ENCODE data around the gene PFKM. TPM values are rescaled to one million over a fixed set of nuclear protein-coding genes. Genes with fewer than 3 reads are reported as not detected.

PFKM gene
- total RNA-seq, 2 donors from 2014 or later: 80.3 to 81.3 TPM

GRCh38 chr12:48165089-48165981 is 46.2 kb downstream of the PFKM start:
- H3K36me3 Mint-ChIP-seq: no peaks in the 10 kb centered on the region
- ATAC-seq (peak; percentile 56 to 66), DNase-seq (ENCODE audit: low spot score in 2 of 2) (peak in 1 of 2 donors; percentile 63)
- H3K9me3 Mint-ChIP-seq: no peaks in the 10 kb centered on the region
- no peak overlapping the region for H3K27ac Mint-ChIP-seq

- ATAC-seq (no peak), DNase-seq (ENCODE audit: low spot score in 2 of 2) (no peak)
- H3K36me3 Mint-ChIP-seq: no peaks in the 10 kb centered on the region
- H3K27ac Mint-ChIP-seq: no peak overlapping the region
- H3K9me3 Mint-ChIP-seq: no peaks in the 10 kb centered on the region
Observed at GRCh38 chr12:48169011-48169410, 49.8 kb downstream of the PFKM start.

DNA sequence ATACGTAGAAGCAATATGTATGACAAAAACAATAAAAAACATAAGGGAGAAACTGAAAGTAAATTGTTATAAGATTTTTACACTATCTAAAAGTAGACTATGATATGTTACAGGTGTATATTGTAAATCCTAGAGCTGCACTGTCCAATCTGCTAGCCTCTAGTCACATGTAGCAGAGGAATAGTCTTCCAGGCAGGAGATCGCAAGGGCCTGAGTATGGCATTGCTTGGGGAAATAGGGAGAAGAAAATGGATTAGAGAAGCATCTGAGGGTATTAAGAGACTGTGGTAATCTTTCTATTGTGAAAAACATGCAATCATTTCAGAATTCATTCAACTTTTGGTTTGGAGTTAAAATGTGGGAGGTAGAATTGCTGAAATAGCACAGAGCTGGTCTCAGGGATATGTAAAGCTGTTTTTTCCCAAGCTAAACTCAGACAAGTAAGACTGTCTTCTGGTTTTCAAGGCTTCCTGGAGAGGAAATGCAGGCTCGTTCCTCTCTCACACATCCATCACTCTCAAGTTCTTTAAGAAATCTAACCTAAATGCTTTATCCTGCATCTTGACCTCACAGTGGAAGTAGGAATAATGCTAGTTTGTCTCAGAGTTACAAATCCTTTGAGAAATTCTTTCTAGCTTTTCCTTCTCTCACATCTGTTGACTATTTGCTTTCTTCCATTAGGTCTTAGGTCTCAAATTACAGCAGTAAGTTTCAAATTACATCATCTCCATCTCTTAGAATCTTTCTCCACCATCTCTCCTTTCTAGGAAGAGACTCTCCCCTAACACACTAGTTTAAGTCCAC is 56.7 kb downstream of the PFKM start:
- DNase-seq (ENCODE audit: low spot score in 2 of 2) (no peak), ATAC-seq (no peak)
- Mint-ChIP-seq H3K9me3 (no peaks in the 10 kb centered on the region), H3K27ac (no peak overlapping the region), H3K36me3 (no peaks in the 10 kb centered on the region)

GRCh38 chr12:48176417-48176751 is 57.2 kb downstream of the PFKM start:
- ATAC-seq (no peak), DNase-seq (ENCODE audit: low spot score in 2 of 2) (no peak)
- no peaks in the 10 kb centered on the region for H3K36me3 Mint-ChIP-seq
- no peak overlapping the region for H3K27ac Mint-ChIP-seq
- no peaks in the 10 kb centered on the region for H3K9me3 Mint-ChIP-seq

DNA sequence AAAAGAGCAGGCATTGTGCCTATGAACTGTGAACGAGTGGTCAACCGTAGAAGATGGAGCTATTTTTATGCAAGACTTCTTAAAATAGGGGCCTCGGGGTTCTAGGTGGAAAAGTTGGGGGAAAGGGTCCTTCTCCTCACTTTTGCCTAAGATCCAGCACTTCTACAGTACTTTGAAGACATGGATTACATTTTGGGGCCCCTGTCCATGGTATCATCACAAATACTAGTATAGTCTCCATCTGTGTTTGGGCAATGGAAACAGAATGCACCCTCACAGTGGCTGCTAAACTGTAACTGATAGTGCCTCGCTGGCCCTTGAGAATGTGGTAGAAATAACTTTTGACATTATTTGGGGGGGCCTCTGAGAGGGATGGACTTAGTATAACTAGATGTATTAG is 58.8 kb downstream of the PFKM start:
- DNase-seq (ENCODE audit: low spot score in 2 of 2) (no peak), ATAC-seq (no peak)
- H3K36me3 Mint-ChIP-seq: no peaks in the 10 kb centered on the region
- H3K9me3 Mint-ChIP-seq: no peaks in the 10 kb centered on the region
- no peak overlapping the region for H3K27ac Mint-ChIP-seq

GRCh38 chr12:48179466-48179865 is 60.3 kb downstream of the PFKM start:
- no peak overlapping the region for H3K27ac Mint-ChIP-seq
- ATAC-seq (no peak), DNase-seq (ENCODE audit: low spot score in 2 of 2) (no peak)
- no peaks in the 10 kb centered on the region for H3K9me3 Mint-ChIP-seq
- no peaks in the 10 kb centered on the region for H3K36me3 Mint-ChIP-seq

DNA sequence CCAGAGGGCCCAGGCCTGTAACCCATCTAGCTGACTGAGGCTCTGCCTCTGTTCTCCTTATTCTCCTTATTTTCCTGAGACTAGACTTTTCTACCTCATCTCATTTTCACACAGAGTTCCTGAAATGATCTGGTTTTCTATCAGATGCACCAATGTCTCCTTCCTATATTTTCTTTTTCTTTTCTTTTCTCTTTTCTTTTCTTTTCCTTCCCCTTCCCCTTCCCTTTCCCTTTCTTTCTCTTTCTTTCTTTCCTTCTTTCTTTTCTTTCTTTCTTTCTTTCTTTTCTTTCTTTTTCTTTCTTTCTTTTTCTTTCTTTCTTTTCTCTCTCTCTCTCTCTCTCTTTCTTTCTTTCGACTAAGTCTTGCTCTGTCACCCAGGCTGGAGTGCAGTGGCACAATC is 61.3 kb downstream of the PFKM start:
- Mint-ChIP-seq H3K36me3 (no peaks in the 10 kb centered on the region), H3K27ac (no peak overlapping the region), H3K9me3 (no peaks in the 10 kb centered on the region)
- ATAC-seq (no peak), DNase-seq (ENCODE audit: low spot score in 2 of 2) (no peak)

DNA sequence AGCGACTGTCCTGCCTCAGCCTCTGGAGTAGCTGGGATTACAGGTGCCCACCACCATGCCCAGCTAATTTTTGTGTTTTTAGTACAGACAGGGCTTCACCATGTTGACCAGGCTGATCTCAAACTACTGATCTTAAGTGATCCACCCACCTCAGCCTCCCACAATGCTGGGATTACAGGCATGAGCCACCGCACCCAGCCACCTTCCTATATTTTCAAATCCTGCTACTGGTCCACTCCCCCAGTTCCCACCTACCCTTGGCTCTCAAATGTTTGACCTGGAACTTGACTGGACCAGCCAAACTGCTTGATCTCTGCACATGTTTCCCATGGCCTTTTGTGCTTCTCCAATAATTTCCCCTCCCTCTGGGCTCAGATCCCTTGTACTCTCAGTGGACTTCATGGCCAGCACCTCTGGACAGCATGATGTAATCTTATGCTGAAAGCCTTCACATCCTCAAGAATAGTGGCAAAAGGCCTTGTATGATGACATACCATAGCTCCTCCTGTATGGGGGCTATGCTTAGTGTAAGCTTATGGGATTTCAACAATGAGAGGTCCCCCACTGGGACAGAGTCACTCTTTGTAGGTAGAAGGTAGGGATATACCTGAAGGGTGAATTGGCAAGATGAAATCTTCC is 61.8 kb downstream of the PFKM start:
- DNase-seq (ENCODE audit: low spot score in 2 of 2) (no peak), ATAC-seq (no peak)
- no peaks in the 10 kb centered on the region for H3K36me3 Mint-ChIP-seq
- no peaks in the 10 kb centered on the region for H3K9me3 Mint-ChIP-seq
- no peak overlapping the region for H3K27ac Mint-ChIP-seq

DNA sequence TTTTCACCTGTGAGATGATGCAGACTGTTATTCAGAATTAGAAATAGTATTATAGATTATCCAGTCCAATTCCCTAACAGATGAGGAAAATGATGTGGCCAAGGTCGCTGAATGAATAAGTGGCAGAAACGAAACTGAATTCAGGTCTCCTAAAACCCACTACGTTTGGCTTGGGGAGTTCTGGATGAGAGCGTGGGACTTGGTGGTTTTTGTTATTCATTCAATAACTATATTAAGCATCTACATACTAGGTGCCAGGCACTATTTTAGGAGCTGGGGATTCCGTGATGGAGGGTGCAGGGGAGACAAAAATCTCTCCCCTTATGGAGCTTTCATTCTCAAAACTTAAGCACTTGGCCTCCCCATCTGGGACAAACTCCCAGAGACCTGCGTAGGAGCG is 63.5 kb downstream of the PFKM start:
- ATAC-seq: peak; percentile 19 to 56
- Mint-ChIP-seq H3K27ac (no peak overlapping the region), H3K9me3 (no peaks in the 10 kb centered on the region), H3K36me3 (no peaks in the 10 kb centered on the region)
- DNase-seq (ENCODE audit: low spot score in 2 of 2): no peak

GRCh38 chr12:48183091-48183875 is 64.1 kb downstream of the PFKM start, which contains the start of gene CCDC184:
Gene CCDC184, plus strand, starts transcription at chr12:48183644. Its CDS starts 479 bp downstream, at chr12:48184123.
- no peaks in the 10 kb centered on the region for H3K36me3 Mint-ChIP-seq
- peak; percentile 63 to 76 for DNase-seq (ENCODE audit: low spot score in 2 of 2)
- no peaks in the 10 kb centered on the region for H3K9me3 Mint-ChIP-seq
- ATAC-seq: peak; percentile 76 to 88
- H3K27ac Mint-ChIP-seq: peak within 1 kb of the TSS; percentile 7 to 75

GRCh38 chr12:48183876-48184548 is 64.8 kb downstream of the PFKM start:
- peak in 1 of 2 donors; percentile 17 for DNase-seq (ENCODE audit: low spot score in 2 of 2)
- H3K9me3 Mint-ChIP-seq: no peaks in the 10 kb centered on the region
- no peaks in the 10 kb centered on the region for H3K36me3 Mint-ChIP-seq
- peak; percentile 10 to 13 for ATAC-seq
- no peak overlapping the region for H3K27ac Mint-ChIP-seq

GRCh38 chr12:48184549-48184922 is 65.4 kb downstream of the PFKM start:
- DNase-seq (ENCODE audit: low spot score in 2 of 2): no peak
- no peak for ATAC-seq
- no peak overlapping the region for H3K27ac Mint-ChIP-seq
- H3K9me3 Mint-ChIP-seq: no peaks in the 10 kb centered on the region
- H3K36me3 Mint-ChIP-seq: no peaks in the 10 kb centered on the region

DNA sequence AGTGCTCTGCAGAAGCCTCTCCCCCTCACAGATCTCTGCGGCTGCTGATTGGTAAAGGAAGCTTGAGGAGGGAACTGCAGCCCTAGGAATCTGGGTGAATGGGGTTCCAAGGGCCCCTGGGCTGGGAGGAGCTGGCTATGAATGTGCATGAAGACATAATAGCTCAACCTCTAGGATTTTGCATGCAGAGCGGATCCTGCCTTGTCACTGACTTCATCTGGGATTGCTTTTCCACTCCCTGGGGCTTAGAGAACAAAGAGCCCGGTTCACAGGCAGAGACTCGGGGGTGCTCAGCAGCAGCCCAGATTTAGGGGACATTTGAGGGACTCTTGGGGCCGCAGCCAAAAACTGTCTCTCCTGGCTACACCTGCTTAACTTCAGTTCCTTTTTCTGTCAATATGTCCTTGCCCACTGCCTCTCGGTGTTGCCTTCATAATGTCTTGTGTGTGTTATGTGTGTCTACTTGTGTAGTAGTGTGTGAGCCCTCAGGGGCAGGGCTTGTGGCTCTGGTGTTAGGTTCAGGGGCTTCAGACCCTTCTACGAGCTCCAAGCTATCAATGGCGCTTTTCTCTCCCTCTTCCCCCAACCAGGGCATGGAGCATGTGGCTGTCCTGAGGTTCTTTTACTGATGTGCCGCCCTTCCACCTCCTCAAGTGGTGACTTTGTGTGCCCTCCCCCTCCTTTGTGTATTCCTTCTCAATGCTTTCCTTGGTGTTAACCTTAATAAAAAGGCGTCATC is 66.2 kb downstream of the PFKM start:
- H3K9me3 Mint-ChIP-seq: no peaks in the 10 kb centered on the region
- DNase-seq (ENCODE audit: low spot score in 2 of 2): no peak
- H3K27ac Mint-ChIP-seq: no peak overlapping the region
- ATAC-seq: no peak
- no peaks in the 10 kb centered on the region for H3K36me3 Mint-ChIP-seq

DNA sequence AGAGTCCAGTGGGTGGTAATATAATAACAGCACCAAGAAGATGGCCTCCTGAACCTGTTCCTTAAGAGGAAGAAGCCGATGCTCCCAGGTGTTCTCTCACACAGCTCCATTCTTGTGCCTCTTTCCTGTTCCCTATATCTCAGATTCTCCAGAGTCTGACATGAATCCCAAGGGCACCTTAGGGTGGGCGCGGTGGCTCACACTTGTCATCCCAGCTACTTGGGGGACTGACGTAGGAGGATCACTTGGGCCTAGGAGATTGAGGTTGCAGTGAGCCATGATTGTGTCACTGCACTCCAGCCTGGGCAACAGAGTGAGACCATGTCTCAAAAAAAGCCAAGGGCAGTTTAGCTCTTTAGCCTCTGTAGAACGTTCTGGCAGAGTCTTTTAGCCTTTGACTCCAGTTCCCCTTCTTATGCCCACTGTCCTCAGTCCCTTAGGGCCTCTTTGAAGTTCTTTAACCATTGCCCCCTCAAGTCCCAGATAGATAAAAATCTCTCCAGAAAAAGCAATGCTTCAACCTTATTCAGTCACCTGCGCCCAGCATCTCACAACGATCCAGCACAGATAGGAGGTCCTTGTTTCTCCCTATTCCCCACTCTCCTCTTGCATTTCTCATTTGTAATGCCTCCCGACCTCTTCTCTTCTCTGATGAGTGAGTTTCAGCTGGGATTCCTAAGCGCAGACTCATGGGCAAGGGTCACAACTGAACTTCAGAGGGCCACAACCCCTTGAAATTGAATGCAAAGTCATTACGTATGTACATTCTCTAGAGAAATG is 68.9 kb downstream of the PFKM start:
- no peaks in the 10 kb centered on the region for H3K9me3 Mint-ChIP-seq
- ATAC-seq (no peak), DNase-seq (ENCODE audit: low spot score in 2 of 2) (no peak)
- no peaks in the 10 kb centered on the region for H3K36me3 Mint-ChIP-seq
- H3K27ac Mint-ChIP-seq: no peak overlapping the region

Data from activated naive CD4-positive, alpha-beta T cell treated with anti-CD3 and anti-CD28 coated beads, Interleukin-2, amount 50 U/mL, for 72 hours (primary cell).